ENCODE measurements around the gene RMRP. TPM values are rescaled to one million over a fixed set of nuclear protein-coding genes. Genes with fewer than 3 reads are reported as not detected.

Gene RMRP
- total and polyA plus RNA-seq, 10 of the 15 experiments (the other 5 are each of a cell fraction or from before 2014, with no cell fraction given): 12.0 to 42,450 (median 6,418) TPM; not detected in 4

DNA sequence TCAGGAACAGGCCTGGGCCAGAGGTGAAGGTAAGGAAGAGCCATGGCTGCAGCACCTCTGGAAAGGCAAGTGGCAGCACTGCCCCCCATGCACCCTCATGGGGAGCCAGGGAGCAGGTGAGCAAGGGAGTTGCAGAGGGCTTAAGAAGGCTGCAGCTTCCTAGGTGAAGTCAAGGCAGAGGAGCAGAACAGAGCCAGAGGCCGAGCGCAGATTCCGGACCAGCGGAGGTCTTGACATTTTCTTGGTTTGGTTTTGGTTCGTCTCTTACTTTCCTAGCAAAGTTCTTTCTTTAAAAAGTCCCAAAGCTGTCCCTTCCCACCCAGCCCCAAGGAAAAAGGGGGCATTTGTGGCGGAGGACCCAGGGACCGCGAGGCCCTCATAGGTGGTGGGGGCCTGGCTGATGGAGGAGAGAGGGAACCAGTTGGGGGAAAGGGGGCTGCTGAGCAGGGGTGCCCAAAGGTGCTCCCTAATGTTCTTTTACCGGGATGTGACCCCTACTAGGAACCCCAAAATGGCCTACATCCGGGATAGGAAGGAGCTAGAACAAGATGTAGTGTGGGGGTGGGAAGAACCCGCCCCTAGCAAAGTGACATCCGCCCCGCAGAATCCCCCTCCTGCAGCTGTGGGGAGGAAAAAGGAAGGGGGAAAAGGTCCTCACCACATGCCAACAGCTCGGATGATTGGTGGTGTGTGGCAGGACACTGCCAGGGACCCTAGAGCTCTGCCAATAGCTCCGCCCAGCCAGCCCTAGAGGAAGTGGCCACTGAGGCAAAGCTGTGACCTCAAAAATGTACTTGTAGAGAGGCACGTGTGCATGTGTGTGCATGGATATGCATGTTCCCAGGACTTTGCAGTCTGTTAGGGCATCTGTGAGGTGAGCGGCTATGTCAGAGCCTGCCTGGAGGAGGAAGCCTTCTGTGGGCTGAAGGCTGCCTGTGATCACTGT is 38.7 kb downstream of the RMRP start (continued):
- TF ChIP-seq, protein P1, sequence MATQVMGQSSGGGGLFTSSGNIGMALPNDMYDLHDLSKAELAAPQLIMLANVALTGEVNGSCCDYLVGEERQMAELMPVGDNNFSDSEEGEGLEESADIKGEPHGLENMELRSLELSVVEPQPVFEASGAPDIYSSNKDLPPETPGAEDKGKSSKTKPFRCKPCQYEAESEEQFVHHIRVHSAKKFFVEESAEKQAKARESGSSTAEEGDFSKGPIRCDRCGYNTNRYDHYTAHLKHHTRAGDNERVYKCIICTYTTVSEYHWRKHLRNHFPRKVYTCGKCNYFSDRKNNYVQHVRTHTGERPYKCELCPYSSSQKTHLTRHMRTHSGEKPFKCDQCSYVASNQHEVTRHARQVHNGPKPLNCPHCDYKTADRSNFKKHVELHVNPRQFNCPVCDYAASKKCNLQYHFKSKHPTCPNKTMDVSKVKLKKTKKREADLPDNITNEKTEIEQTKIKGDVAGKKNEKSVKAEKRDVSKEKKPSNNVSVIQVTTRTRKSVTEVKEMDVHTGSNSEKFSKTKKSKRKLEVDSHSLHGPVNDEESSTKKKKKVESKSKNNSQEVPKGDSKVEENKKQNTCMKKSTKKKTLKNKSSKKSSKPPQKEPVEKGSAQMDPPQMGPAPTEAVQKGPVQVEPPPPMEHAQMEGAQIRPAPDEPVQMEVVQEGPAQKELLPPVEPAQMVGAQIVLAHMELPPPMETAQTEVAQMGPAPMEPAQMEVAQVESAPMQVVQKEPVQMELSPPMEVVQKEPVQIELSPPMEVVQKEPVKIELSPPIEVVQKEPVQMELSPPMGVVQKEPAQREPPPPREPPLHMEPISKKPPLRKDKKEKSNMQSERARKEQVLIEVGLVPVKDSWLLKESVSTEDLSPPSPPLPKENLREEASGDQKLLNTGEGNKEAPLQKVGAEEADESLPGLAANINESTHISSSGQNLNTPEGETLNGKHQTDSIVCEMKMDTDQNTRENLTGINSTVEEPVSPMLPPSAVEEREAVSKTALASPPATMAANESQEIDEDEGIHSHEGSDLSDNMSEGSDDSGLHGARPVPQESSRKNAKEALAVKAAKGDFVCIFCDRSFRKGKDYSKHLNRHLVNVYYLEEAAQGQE (IDR thresholded peaks at IDR 0.05; ENCODE audit: low read depth, low read length): no peak
- no peak for TF ChIP-seq SIN3A (IDR thresholded peaks at IDR 0.05; ENCODE audit: low read depth, low read length)
- 0 out of 2 replicates have a peak, but pooled peaks have one; percentile 37 for TF ChIP-seq LARP7 (IDR thresholded peaks at IDR 0.05)
- no peak for TF ChIP-seq RAD21 (IDR thresholded peaks at IDR 0.05; ENCODE audit: insufficient read depth, low read depth, low read length)
- TF ChIP-seq SUZ12 (IDR thresholded peaks at IDR 0.05; ENCODE audit: unreplicated experiment): no peak
- TF ChIP-seq SMAD5 (IDR thresholded peaks at IDR 0.05; ENCODE audit: low read depth): no peak
- 0 out of 4 replicates have a peak, but pooled peaks have one; percentile 12 to 36 for TF ChIP-seq EP300 (IDR thresholded peaks at IDR 0.05; ENCODE audit: borderline replicate concordance in 1 of 2, control insufficient read depth in 1 of 2, low read depth in 2 of 2, low read length in 2 of 2)
- no peak for TF ChIP-seq MEF2B (IDR thresholded peaks at IDR 0.05; ENCODE audit: partially characterized antibody, poor library complexity, severe bottlenecking)
- no peak for TF ChIP-seq STAT3 (IDR thresholded peaks at IDR 0.05; ENCODE audit: low read depth, low read length)
- TF ChIP-seq CHD4 (IDR thresholded peaks at IDR 0.05): no peak
- TF ChIP-seq EED (IDR thresholded peaks at IDR 0.05; ENCODE audit: low read depth): peak; percentile 69; the same call in 1 of the 2 replicates
- TF ChIP-seq MTA2 (IDR thresholded peaks at IDR 0.05; ENCODE audit: low read depth): peak; percentile 60; the same call in 1 of the 2 replicates
- TF ChIP-seq NRF1 (conservative IDR thresholded peaks at IDR 0.05; ENCODE audit: low read depth, low read length): no peak
- TF ChIP-seq, protein P2, sequence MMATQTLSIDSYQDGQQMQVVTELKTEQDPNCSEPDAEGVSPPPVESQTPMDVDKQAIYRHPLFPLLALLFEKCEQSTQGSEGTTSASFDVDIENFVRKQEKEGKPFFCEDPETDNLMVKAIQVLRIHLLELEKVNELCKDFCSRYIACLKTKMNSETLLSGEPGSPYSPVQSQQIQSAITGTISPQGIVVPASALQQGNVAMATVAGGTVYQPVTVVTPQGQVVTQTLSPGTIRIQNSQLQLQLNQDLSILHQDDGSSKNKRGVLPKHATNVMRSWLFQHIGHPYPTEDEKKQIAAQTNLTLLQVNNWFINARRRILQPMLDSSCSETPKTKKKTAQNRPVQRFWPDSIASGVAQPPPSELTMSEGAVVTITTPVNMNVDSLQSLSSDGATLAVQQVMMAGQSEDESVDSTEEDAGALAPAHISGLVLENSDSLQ (IDR thresholded peaks at IDR 0.05): peak; percentile 38; the same call in 1 of the 2 replicates
- TF ChIP-seq POU2F2 (IDR thresholded peaks at IDR 0.05; ENCODE audit: borderline replicate concordance, low read depth, low read length): peak; percentile 71; the same call in 1 of the 3 replicates
- TF ChIP-seq, protein P3, sequence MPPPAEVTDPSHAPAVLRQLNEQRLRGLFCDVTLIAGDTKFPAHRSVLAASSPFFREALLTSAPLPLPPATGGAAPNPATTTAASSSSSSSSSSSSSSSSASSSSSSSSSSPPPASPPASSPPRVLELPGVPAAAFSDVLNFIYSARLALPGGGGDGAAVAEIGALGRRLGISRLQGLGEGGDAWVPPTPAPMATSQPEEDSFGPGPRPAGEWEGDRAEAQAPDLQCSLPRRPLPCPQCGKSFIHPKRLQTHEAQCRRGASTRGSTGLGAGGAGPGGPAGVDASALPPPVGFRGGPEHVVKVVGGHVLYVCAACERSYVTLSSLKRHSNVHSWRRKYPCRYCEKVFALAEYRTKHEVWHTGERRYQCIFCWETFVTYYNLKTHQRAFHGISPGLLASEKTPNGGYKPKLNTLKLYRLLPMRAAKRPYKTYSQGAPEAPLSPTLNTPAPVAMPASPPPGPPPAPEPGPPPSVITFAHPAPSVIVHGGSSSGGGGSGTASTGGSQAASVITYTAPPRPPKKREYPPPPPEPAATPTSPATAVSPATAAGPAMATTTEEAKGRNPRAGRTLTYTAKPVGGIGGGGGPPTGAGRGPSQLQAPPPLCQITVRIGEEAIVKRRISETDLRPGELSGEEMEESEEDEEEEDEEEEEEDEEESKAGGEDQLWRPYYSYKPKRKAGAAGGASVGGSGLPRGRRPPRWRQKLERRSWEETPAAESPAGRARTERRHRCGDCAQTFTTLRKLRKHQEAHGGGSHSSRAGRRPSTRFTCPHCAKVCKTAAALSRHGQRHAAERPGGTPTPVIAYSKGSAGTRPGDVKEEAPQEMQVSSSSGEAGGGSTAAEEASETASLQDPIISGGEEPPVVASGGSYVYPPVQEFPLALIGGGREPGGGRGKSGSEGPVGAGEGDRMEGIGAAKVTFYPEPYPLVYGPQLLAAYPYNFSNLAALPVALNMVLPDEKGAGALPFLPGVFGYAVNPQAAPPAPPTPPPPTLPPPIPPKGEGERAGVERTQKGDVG (CRISPR knock-in tag; IDR thresholded peaks at IDR 0.05): no peak
- TF ChIP-seq, protein P4, sequence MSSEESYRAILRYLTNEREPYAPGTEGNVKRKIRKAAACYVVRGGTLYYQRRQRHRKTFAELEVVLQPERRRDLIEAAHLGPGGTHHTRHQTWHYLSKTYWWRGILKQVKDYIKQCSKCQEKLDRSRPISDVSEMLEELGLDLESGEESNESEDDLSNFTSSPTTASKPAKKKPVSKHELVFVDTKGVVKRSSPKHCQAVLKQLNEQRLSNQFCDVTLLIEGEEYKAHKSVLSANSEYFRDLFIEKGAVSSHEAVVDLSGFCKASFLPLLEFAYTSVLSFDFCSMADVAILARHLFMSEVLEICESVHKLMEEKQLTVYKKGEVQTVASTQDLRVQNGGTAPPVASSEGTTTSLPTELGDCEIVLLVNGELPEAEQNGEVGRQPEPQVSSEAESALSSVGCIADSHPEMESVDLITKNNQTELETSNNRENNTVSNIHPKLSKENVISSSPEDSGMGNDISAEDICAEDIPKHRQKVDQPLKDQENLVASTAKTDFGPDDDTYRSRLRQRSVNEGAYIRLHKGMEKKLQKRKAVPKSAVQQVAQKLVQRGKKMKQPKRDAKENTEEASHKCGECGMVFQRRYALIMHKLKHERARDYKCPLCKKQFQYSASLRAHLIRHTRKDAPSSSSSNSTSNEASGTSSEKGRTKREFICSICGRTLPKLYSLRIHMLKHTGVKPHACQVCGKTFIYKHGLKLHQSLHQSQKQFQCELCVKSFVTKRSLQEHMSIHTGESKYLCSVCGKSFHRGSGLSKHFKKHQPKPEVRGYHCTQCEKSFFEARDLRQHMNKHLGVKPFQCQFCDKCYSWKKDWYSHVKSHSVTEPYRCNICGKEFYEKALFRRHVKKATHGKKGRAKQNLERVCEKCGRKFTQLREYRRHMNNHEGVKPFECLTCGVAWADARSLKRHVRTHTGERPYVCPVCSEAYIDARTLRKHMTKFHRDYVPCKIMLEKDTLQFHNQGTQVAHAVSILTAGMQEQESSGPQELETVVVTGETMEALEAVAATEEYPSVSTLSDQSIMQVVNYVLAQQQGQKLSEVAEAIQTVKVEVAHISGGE (CRISPR knock-in tag; IDR thresholded peaks at IDR 0.05): no peak
